SK-N-SH treated with all-trans-retinoic acid at 6 μM for 48 hours (cell line): ENCODE data around the gene NAA10.

Experiments used
- ESRRG ChIP-seq: fragments of 250-450 bp; sonication (Bioruptor Pico); IDR thresholded peaks from 2 replicates; pipeline ENCODE4 v1.6.1; 2021; ENCODE audit warnings: mild to moderate bottlenecking
- ISL1 ChIP-seq: fragments of 250-450 bp; sonication (Bioruptor Pico); IDR thresholded peaks from 2 replicates; pipeline ENCODE4 v2.1.2; 2022; ENCODE audit warnings: mild to moderate bottlenecking, moderate library complexity
- RARB ChIP-seq: fragments of 250-450 bp; sonication (Bioruptor Pico); IDR thresholded peaks from 2 replicates; pipeline ENCODE4 v1.8.0; 2021; ENCODE audit warnings: mild to moderate bottlenecking, moderate library complexity
- ZFP30 ChIP-seq: fragments of 450-650 bp; formaldehyde crosslinking; IDR thresholded peaks from 2 replicates; pipeline ENCODE4 v1.5.0; 2022; ENCODE audit warnings: mild to moderate bottlenecking, moderate library complexity
- TF ChIP-seq, protein P1 (sequence below): fragments of 250-450 bp; sonication (Bioruptor Pico); IDR thresholded peaks from 2 replicates; pipeline ENCODE4 v1.5.1; 2020; ENCODE audit warnings: low read depth, mild to moderate bottlenecking, moderate library complexity
- TF ChIP-seq, protein P2 (sequence below): fragments of 250-450 bp; sonication (Bioruptor Pico); IDR thresholded peaks from 2 replicates; pipeline ENCODE4 v1.8.0; 2021; ENCODE audit warnings: low read depth, mild to moderate bottlenecking, moderate library complexity, borderline replicate concordance

DNA sequence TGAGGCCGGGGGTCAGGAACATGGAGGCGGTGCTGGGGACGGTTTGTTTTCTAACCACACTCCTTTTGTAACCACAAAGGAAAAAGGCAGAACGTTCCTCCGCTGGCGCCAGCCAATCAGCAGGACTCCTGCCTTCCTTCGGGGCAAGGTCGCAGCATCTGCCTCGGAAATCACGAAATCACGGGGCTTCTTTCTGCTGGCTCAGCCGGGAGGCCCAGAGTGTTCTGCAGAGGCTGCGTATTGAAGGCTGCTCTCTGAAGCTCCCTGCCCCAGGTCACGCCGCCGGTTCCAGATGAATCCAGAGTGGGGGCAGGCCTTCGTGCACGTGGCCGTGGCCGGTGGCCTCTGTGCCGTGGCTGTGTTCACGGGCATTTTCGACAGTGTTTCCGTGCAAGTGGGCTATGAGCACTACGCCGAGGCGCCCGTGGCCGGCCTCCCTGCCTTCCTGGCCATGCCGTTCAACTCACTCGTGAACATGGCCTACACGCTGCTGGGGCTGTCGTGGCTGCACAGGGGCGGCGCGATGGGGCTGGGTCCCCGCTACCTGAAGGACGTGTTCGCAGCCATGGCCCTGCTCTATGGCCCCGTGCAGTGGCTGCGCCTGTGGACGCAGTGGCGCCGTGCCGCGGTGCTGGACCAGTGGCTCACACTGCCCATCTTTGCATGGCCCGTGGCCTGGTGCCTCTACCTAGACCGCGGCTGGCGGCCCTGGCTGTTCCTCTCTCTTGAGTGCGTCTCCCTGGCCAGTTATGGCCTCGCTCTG lies 47.1 kb upstream of the NAA10 start:
- TF ChIP-seq, protein P1, sequence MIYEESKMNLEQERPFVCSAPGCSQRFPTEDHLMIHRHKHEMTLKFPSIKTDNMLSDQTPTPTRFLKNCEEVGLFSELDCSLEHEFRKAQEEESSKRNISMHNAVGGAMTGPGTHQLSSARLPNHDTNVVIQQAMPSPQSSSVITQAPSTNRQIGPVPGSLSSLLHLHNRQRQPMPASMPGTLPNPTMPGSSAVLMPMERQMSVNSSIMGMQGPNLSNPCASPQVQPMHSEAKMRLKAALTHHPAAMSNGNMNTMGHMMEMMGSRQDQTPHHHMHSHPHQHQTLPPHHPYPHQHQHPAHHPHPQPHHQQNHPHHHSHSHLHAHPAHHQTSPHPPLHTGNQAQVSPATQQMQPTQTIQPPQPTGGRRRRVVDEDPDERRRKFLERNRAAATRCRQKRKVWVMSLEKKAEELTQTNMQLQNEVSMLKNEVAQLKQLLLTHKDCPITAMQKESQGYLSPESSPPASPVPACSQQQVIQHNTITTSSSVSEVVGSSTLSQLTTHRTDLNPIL (CRISPR knock-in tag), result no peak
- TF ChIP-seq RARB, result no peak
- TF ChIP-seq ZFP30 (CRISPR knock-in tag), result no peak
- TF ChIP-seq ISL1 (CRISPR knock-in tag), result no peak
- no peak for TF ChIP-seq ESRRG
- TF ChIP-seq, protein P2, sequence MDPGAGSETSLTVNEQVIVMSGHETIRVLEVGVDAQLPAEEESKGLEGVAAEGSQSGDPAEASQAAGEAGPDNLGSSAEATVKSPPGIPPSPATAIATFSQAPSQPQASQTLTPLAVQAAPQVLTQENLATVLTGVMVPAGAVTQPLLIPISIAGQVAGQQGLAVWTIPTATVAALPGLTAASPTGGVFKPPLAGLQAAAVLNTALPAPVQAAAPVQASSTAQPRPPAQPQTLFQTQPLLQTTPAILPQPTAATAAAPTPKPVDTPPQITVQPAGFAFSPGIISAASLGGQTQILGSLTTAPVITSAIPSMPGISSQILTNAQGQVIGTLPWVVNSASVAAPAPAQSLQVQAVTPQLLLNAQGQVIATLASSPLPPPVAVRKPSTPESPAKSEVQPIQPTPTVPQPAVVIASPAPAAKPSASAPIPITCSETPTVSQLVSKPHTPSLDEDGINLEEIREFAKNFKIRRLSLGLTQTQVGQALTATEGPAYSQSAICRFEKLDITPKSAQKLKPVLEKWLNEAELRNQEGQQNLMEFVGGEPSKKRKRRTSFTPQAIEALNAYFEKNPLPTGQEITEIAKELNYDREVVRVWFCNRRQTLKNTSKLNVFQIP (CRISPR knock-in tag), result no peak
